ENCODE measurements around the gene HMGN2.

DNA sequence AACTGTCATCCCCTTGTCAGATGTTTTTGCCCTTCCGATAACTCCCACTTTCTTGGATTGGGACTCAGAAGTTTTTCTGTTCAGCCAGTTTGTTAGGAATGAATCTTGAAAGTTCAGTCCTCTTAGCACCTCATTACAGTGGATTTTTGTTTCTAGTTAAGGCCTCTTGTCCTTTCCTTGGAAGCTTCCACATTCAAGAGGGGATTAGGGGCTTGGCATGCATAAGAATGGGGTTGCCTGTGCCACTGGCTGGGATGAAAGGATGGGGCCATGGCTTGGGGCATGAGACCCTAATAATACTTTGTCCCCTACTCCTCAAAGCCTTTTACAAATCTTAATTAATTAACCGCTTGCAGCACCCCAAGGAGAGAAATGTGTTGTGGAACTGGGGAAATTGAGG is 42.5 kb upstream of the HMGN2 start:
- TF ChIP-seq, protein P1, sequence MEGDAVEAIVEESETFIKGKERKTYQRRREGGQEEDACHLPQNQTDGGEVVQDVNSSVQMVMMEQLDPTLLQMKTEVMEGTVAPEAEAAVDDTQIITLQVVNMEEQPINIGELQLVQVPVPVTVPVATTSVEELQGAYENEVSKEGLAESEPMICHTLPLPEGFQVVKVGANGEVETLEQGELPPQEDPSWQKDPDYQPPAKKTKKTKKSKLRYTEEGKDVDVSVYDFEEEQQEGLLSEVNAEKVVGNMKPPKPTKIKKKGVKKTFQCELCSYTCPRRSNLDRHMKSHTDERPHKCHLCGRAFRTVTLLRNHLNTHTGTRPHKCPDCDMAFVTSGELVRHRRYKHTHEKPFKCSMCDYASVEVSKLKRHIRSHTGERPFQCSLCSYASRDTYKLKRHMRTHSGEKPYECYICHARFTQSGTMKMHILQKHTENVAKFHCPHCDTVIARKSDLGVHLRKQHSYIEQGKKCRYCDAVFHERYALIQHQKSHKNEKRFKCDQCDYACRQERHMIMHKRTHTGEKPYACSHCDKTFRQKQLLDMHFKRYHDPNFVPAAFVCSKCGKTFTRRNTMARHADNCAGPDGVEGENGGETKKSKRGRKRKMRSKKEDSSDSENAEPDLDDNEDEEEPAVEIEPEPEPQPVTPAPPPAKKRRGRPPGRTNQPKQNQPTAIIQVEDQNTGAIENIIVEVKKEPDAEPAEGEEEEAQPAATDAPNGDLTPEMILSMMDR (conservative IDR thresholded peaks at IDR 0.05 in 1 of 2, IDR thresholded peaks at IDR 0.05 in 1 of 2; ENCODE audit: extremely low read depth in 1 of 2, insufficient read depth in 1 of 2, low read depth in 1 of 2, low read length in 2 of 2), result no peak
- no peak for TF ChIP-seq EZH2 (IDR thresholded peaks at IDR 0.05; ENCODE audit: borderline replicate concordance, low read length)
